Activated naive CD8-positive, alpha-beta T cell treated with anti-CD3 and anti-CD28 coated beads for 36 hours (primary cell): ENCODE results near the gene SLC66A2. TPM values are rescaled to one million over a fixed set of nuclear protein-coding genes. Genes with fewer than 3 reads are reported as not detected.

Experiments used
- DNase-seq: peaks from one replicate; pipeline ENCODE4 v3.0.0; 2021
- H3K27ac Mint-ChIP-seq: one replicate; pipeline ENCODE4 v1.8.0; 2022; ENCODE audit warnings: mild to moderate bottlenecking, moderate library complexity, mixed read lengths
- H3K27me3 Mint-ChIP-seq: one replicate; pipeline ENCODE4 v1.8.0; 2022; ENCODE audit warnings: mild to moderate bottlenecking, mixed read lengths
- H3K36me3 Mint-ChIP-seq: one replicate; pipeline ENCODE4 v1.8.0; 2021; ENCODE audit warnings: mild to moderate bottlenecking, mixed read lengths
- H3K4me1 Mint-ChIP-seq: one replicate; pipeline ENCODE4 v1.8.0; 2021; ENCODE audit warnings: mixed read lengths
- H3K4me3 Mint-ChIP-seq: one replicate; pipeline ENCODE4 v1.8.0; 2022; ENCODE audit warnings: mild to moderate bottlenecking, moderate library complexity, mixed read lengths
- H3K9me3 Mint-ChIP-seq: one replicate; pipeline ENCODE4 v1.8.0; 2022; ENCODE audit warnings: mixed read lengths
- total RNA-seq, 2 experiments: library from RNA; stranded (reverse); gene quantifications; one replicate each; pipeline ENCODE4 v1.2.3, GENCODE V29; 2021

Gene SLC66A2
- total RNA-seq, 2 experiments from 2014 or later = 30.0 to 30.2 TPM

DNA sequence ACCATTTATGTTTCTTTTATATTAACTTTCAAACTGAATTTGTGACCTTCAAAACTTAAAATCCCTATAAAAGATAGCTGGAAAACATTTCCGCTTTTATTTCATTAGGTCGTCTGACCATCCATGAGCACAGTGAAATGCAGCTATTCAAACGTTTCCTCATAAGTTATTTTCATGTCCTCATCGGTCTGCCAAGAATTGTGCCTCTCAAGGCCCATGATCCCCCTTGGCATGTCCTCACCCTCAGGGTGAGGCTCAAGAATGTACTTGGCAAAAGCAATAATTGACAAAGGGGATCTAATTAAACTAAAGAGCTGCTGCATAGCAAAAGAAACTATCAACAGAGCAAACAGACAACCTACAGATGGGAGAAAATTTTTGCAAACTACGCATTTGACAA is 12.4 kb downstream of the SLC66A2 start:
- H3K9me3 Mint-ChIP-seq = peaks cover 14% of the 10 kb centered on the region

DNA sequence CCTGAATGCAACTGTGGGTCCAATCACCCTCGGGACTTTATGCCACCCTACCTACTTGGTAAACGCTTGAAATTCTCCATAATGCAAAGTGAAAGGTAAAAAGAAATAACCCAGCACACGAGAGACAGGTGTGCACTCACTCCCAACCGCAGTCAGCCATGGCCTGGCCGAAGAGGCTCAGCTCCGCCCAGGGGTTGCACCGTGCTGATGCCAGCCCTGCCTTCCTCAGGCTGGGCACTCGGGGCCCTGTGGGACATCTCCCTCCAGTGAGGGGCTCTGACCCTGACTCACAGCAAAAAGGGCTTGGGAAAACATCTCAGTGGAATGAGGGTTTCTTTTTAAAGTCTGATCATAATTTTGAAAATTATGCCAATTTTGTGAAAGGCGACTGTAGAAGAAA is 13.3 kb downstream of the SLC66A2 start:
- Mint-ChIP-seq H3K9me3 (peaks cover 21% of the 10 kb centered on the region), H3K4me3 (no peak overlapping the region), H3K36me3 (peaks cover 71% of the 10 kb centered on the region), H3K27ac (no peak overlapping the region), H3K4me1 (peaks cover 5% of the 10 kb centered on the region), H3K27me3 (no peaks in the 10 kb centered on the region)
- DNase-seq = no peak

More for the DNA sequence above, 12.4 kb downstream of the SLC66A2 start:
- Mint-ChIP-seq H3K4me3 (no peak overlapping the region), H3K36me3 (peaks cover 62% of the 10 kb centered on the region), H3K4me1 (peaks cover 7% of the 10 kb centered on the region), H3K27me3 (no peaks in the 10 kb centered on the region), H3K27ac (no peak overlapping the region)
- no peak for DNase-seq

DNA sequence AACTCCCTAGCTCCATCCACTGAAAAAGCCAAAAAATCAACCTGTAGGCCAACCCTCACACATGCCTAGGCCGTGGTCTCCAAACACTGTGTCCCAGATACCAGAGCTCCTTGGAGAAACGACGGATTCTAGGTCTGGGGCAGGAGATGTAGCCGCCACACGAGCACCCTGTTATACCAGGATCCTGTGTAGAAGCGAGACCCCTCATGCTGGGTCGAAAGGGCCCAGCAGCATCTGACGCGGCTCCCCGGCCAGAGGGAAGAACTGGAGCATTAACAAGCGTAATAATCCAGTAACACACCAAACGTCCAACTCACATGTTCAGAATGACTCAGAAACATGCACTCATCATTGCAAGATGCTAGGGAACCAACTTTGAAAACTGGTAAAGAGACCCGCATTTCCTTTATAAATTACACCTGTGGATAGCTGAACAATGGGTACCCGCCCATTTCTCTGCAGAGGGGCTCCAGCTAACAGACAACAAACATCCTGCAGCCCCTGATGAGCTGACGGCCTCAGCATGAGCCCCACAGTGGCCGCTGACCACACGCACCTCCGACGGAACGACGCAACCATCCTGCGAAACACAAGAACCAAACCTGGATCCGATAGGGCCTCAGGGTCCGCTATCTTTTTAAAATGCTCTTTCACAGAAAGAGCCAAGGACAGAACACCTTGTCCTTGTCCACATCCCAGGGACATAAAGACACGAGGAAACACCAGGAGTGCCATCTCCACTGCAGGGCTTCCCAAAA is 14.2 kb downstream of the SLC66A2 start:
- no peak overlapping the region for H3K4me3 Mint-ChIP-seq
- peaks cover 27% of the 10 kb centered on the region for H3K9me3 Mint-ChIP-seq
- H3K36me3 Mint-ChIP-seq = peaks cover 80% of the 10 kb centered on the region
- no peaks in the 10 kb centered on the region for H3K27me3 Mint-ChIP-seq
- H3K27ac Mint-ChIP-seq = no peak overlapping the region
- no peak for DNase-seq
- H3K4me1 Mint-ChIP-seq = peaks cover 5% of the 10 kb centered on the region

GRCh38 chr18:79936641-79937040 is 14.8 kb downstream of the SLC66A2 start:
- H3K36me3 Mint-ChIP-seq = peaks cover 78% of the 10 kb centered on the region
- H3K4me1 Mint-ChIP-seq = peaks cover 5% of the 10 kb centered on the region
- DNase-seq = no peak
- no peak overlapping the region for H3K27ac Mint-ChIP-seq
- H3K4me3 Mint-ChIP-seq = no peak overlapping the region
- H3K27me3 Mint-ChIP-seq = no peaks in the 10 kb centered on the region
- peaks cover 31% of the 10 kb centered on the region for H3K9me3 Mint-ChIP-seq

- Mint-ChIP-seq H3K4me1 (peaks cover 5% of the 10 kb centered on the region), H3K4me3 (no peak overlapping the region), H3K9me3 (peaks cover 36% of the 10 kb centered on the region), H3K36me3 (peaks cover 83% of the 10 kb centered on the region), H3K27ac (no peak overlapping the region), H3K27me3 (no peaks in the 10 kb centered on the region)
- no peak for DNase-seq
Observed at GRCh38 chr18:79935925-79936324, 15.5 kb downstream of the SLC66A2 start.

DNA sequence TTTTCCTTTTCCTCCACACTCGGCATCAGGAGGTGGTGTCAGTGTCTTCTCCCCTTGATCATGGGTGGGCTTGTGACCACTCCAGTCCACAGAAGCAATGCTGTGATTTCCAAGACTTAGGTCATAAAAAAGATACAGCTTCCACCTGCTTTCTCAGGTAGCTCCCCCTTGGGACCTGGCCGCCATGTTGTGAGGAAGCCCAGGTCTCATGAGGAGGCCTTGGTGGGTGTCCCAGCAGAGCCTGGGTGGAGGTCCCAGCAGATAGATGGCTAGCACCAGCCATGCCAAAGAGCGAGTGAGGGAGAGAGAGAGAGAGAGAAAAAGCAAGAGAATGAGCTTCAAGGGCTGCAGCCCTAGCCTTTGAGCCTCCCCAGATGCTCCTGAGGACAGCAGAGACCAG is 16.0 kb downstream of the SLC66A2 start:
- Mint-ChIP-seq H3K9me3 (peaks cover 36% of the 10 kb centered on the region), H3K4me1 (peaks cover 3% of the 10 kb centered on the region), H3K27ac (no peak overlapping the region), H3K36me3 (peaks cover 83% of the 10 kb centered on the region), H3K27me3 (no peaks in the 10 kb centered on the region), H3K4me3 (no peak overlapping the region)
- no peak for DNase-seq

- Mint-ChIP-seq H3K4me3 (no peak overlapping the region), H3K36me3 (peaks cover 86% of the 10 kb centered on the region), H3K4me1 (peaks cover 2% of the 10 kb centered on the region), H3K9me3 (peaks cover 37% of the 10 kb centered on the region), H3K27me3 (no peaks in the 10 kb centered on the region), H3K27ac (no peak overlapping the region)
- no peak for DNase-seq
Observed at GRCh38 chr18:79935098-79935480, 16.4 kb downstream of the SLC66A2 start.

- no peak overlapping the region for H3K27ac Mint-ChIP-seq
- no peak for DNase-seq
- peaks cover 43% of the 10 kb centered on the region for H3K9me3 Mint-ChIP-seq
- H3K36me3 Mint-ChIP-seq = peaks cover 88% of the 10 kb centered on the region
- H3K4me1 Mint-ChIP-seq = peaks cover 2% of the 10 kb centered on the region
- no peak overlapping the region for H3K4me3 Mint-ChIP-seq
- H3K27me3 Mint-ChIP-seq = no peaks in the 10 kb centered on the region
Observed at GRCh38 chr18:79934311-79935097, 16.9 kb downstream of the SLC66A2 start.

DNA sequence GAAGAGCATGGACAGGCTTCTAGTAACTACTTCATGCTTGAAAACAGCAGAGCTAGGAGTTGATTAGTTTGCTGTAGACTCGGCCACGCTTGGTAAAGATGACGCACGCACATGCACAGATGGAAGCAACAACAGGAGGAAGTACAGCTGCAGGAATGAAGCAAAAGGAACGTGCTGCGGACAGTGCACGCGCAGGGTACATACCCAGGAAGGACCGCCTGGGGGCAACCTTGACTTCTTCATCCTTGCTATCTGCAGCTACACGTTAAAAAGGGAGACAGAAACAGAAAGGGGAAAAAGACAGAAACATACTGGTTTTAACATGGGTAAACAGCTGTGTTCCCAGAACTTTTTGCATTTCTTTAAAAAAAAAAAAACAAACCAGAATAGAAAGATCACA is 17.7 kb downstream of the SLC66A2 start:
- H3K4me3 Mint-ChIP-seq = no peak overlapping the region
- H3K36me3 Mint-ChIP-seq = peaks cover 89% of the 10 kb centered on the region
- H3K9me3 Mint-ChIP-seq = peaks cover 49% of the 10 kb centered on the region
- no peak overlapping the region for H3K27ac Mint-ChIP-seq
- H3K27me3 Mint-ChIP-seq = no peaks in the 10 kb centered on the region
- H3K4me1 Mint-ChIP-seq = peaks cover 2% of the 10 kb centered on the region
- DNase-seq = no peak

GRCh38 chr18:79932907-79933306 is 18.5 kb downstream of the SLC66A2 start:
- Mint-ChIP-seq H3K4me3 (no peak overlapping the region), H3K36me3 (peaks cover 92% of the 10 kb centered on the region), H3K27me3 (no peaks in the 10 kb centered on the region), H3K4me1 (no peaks in the 10 kb centered on the region), H3K27ac (no peak overlapping the region), H3K9me3 (peaks cover 52% of the 10 kb centered on the region)
- DNase-seq = no peak

DNA sequence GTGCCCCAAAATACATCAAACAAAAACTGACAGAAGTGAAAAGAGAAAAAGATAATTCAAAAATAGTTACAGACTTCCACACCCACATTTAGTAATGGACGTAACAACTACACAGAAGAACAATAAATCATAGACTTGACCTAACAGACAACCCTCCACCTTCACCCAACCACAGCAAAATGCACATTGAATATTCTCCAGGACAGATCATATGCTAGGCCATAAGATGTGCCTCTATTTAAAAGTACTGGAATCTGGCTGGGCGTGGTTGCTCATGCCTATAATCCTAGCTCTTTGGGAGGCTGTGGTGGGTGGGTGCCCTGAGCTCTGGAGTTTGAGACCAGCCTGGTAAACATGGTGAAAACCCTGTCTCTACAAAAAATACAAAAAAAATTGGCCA is 20.0 kb downstream of the SLC66A2 start:
- Mint-ChIP-seq H3K9me3 (peaks cover 48% of the 10 kb centered on the region), H3K36me3 (peaks cover 80% of the 10 kb centered on the region), H3K27me3 (no peaks in the 10 kb centered on the region), H3K4me3 (no peak overlapping the region), H3K4me1 (no peaks in the 10 kb centered on the region), H3K27ac (no peak overlapping the region)
- no peak for DNase-seq

- Mint-ChIP-seq H3K36me3 (peaks cover 68% of the 10 kb centered on the region), H3K9me3 (peaks cover 41% of the 10 kb centered on the region)
- no peak for DNase-seq
Observed at GRCh38 chr18:79930020-79930642, 21.3 kb downstream of the SLC66A2 start.

DNA sequence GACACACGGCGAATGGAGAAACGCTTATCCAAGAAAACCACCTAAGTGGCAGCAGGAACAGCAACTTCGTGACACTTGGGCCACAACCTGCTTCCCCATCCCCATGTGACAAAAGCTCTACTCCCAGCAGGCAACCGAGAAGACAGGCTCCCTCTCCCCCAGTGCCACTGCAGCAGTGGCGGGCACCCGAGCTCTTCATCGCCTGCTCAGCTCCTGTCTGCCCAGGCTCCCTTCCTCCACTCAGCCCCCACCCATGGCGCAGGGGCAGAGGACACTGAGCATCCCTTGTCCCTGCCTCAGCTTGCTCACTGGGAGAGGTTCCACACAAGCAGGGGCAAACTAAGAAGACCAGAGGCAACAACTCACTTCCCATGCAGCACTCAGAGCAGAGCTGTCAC is 22.9 kb downstream of the SLC66A2 start:
- DNase-seq = no peak
- Mint-ChIP-seq H3K9me3 (peaks cover 33% of the 10 kb centered on the region), H3K36me3 (peaks cover 58% of the 10 kb centered on the region), H3K4me3 (no peak overlapping the region), H3K27me3 (no peaks in the 10 kb centered on the region), H3K4me1 (no peaks in the 10 kb centered on the region), H3K27ac (no peak overlapping the region)

More at GRCh38 chr18:79930020-79930642, 21.3 kb downstream of the SLC66A2 start:
- H3K4me1 Mint-ChIP-seq = no peaks in the 10 kb centered on the region
- H3K27me3 Mint-ChIP-seq = no peaks in the 10 kb centered on the region
- H3K4me3 Mint-ChIP-seq = no peak overlapping the region
- no peak overlapping the region for H3K27ac Mint-ChIP-seq

DNA sequence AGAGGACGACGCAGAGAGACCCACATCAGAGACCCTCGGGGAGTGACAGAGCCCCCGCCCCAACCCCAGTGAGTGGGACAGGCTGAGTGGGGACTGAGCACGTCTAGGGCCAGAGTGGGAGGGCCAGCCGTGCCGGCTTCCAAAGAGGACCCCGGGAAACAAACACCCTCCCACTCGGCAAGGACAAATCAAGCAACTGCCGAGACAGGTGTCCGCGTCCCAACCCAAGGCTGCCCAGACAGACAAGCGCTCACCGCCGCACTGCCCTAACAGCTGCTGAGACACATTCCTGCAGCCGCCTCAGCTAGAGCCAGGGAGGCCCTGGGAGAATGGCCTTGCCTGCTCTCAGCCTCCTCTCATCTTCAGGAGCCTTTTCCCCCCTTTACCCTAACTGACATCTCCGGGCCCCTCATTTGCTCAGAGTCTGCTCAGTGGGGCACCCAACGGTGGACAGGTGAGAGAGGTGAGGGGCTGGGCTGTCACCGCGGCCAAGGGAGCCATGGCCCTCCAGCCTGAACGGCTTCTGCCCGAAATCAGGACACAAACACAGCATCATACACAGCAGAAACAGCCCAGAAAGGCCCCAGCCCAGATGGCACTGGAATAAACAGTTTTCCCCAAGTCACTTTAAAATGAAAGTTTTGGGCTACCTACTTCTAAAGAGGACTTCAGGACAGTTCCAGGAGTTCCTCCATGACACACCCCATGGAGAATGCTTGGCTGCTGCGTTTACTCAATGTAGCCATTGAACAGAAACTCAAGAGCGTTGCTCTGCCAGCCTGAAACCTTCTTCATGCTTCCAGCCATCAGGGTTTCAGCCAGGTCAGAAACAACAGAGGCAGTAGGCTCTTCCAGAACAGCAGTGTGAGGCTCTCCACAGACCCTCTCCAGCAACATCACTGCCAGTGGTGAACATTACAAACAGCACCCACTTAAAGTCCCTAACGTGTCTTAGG is 23.6 kb downstream of the SLC66A2 start:
- Mint-ChIP-seq H3K4me1 (no peaks in the 10 kb centered on the region), H3K4me3 (no peak overlapping the region), H3K36me3 (peaks cover 56% of the 10 kb centered on the region), H3K27ac (no peak overlapping the region), H3K27me3 (no peaks in the 10 kb centered on the region), H3K9me3 (peaks cover 28% of the 10 kb centered on the region)
- DNase-seq = no peak
